GM18508 (cell line): Measurements from ENCODE around the gene SMARCD3.

ENCODE experiments used
- ATAC-seq: cut with Tn5 transposase; IDR thresholded peaks from one replicate; pipeline ENCODE4 v1.9.1; 2021; ENCODE audit warnings: moderate number of reproducible peaks; ENCODE audit not compliant: insufficient read depth, unreplicated experiment

The SMARCD3 gene

DNA sequence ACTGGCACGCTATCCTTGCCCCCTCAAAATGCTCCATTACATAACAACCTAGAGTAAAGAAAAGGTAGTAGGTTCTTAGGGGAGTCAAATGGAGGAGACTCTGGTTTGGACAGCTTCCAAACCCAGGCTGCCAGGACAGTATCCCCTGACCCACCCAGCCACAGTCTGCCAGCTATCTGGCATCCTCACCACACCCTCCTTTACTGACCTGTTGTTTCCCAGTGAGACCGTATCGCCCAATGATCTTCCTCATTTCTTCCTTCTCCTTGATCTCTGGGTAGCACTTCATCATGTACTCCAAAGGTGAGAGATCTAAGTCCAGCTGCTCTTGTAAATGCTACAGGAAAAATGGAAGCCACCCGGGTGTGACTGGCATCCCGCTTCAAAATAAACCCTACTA lies 33.1 kb downstream of the SMARCD3 start:
- ATAC-seq = no peak

DNA sequence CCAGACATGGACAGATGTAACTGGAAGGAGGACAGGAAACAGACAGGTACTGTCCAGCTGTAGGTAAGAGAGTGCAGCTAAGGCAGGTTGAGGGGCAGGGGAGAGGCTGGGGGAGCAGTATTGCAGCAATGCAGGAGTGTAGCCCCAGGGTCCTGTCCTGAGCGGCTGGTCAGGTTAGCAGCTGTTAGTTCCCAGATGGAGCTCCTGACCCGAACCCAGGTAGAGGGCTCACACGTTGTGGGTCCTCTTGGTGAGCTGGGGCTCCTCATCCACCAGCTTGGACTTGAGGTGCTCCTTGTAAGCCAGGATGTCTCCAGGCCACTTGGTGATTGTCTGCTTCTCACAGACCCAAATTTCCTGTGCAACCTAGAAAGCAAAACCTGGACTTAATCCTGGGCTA lies 34.7 kb downstream of the SMARCD3 start:
- no peak for ATAC-seq

DNA sequence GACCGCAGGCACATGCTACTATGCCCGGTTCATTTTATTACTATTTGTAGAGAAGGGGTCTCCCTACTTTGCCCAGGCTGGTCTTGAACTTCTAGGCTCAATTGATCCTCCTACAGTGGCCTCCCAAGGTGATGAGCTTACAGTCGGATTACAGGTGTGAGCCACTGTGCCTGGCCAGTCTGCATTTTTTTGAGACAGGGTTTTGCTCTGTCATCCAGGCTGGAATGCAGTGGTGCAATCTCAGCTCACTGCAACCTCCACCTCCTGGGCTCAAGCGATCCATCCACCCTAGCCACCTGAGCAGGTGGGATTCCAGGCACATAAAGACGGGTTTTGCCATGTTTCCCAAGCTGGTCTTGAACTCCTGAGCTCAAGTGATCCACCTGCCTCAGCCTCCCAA lies 35.9 kb downstream of the SMARCD3 start:
- ATAC-seq = no peak

DNA sequence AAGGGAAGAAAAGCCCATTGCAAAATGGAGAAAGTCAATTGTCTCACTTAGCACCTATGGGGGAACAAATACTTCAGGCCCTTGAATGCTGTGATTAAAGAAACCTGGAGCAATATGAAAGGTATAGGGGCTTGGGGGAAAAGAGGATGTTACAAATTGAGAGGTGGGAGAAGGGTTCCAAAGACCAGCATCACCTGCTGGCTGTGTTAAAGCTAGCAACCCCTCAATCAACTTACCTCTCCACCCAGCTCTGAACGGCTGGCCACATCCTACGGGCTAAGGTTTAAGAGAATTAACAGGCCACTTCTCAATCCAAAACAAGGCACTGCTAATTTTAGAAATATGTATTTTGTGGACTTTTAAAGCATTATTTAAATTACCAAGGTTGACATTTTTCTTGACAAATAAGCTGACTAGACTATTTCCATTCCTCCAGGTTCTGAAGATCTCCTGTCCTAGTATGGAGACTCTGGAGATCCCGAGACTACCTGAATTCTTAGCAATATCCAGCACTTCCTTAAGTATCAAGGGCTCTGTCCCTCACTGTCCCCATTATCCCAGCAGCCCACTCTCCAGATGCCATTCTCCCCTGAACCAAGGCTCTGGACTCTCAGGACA lies 37.2 kb downstream of the SMARCD3 start:
- ATAC-seq = no peak

DNA sequence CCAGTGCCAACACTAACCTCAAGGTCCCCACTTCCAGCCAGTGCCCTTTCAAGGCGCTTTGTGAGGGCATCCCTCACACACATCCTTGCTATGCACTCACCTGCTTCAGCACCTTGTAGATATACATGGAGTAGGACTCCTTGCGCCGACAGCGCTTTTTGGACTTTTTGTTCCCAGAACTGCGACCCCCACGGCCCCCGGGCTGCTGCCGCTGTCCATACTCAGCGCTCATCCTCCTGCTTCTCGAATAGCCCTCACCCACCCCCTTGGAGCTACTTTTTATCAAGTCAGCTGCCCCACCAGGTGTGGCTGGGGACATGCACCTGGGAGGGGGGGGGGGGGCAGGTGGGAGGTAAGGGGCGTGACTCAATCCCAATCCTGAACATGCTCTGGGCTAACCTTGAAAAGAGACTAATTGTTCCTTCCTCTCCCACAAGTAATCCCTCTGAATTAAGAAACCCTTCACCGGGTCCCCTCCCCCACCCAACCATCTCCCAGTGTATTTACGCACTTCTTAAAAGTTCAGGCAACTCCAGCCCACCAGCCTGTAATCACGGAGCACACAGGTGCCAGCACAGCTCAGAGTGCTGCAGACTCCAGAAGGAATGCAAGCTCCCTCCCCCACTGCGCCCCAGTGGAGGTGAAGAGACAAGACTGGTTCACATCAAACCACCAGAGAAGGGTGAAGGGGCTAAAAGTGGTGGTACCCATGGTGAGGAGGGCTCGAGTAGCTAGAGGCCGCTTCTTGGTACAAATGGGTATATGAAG lies 38.2 kb downstream of the SMARCD3 start, which contains the start of gene H2BK1:
Gene H2BK1, minus strand, starts transcription at position 402 of the 768 bp plus-strand sequence. Its CDS starts 170 bp downstream, at position 232.
- ATAC-seq = no peak

DNA sequence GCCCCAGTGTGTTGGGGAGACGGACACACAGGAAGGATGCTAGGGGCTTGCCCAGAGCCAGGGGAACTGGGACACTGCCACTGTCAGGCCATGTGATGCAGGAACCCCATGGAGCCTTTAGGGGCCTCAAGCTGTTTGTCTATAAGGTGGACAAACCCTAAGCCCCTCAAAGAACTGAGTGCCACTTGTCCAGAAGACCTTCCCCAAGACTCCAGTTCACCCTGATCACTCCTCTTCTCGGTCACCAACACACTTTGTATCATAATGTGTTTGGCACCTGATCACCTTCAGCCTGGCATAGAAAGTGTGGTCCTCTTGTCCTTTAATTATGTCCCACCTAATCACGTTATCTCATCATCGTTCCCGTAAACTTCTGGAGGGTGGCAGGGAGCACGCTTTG lies 38.9 kb downstream of the SMARCD3 start:
- no peak for ATAC-seq

DNA sequence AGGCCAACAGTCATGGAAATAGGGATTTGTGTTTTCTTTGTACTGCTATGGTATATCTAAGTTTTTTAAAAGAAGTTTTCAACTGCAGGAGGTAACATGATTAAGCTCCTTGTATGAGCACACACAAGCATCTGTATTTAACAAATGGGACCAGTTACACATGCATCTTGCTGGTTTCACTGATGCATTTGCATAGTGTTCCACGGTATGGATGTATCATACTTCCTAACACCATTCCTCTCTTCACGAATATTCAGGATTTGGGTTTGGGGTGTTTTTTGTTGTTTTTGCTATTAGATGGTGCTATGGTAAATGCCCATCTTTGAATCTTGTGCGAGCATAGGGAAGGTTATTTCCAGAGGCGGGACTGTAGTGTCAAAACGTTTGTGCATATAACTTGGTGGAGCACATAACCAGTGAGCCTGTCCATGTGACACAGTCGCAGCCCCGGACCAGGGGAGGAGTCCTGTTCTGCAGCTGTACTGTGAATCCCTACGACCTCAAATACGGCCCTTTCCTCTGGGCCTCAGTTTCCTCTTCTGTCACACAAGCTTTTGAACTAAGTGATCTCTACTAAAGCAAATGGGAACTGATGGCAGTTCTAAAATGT lies 40.1 kb downstream of the SMARCD3 start:
- no peak for ATAC-seq

DNA sequence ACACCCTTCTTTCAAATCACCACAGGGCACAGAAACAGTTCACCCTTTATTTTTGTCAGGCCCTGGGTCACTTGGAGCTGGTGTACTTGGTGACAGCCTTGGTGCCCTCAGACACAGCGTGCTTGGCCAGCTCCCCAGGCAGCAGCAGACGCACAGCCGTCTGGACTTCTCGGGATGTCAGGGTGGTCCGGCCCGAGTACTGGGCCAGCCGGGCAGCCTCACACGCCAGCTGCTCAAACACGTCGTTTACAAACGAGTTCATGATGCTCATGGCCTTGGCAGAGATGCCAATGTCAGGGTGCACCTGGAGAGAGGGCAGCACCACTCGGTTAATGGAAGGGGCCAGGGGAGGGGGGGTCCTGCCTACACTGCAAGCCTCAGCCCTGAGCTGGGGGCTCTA lies 40.7 kb downstream of the SMARCD3 start:
- no peak for ATAC-seq

DNA sequence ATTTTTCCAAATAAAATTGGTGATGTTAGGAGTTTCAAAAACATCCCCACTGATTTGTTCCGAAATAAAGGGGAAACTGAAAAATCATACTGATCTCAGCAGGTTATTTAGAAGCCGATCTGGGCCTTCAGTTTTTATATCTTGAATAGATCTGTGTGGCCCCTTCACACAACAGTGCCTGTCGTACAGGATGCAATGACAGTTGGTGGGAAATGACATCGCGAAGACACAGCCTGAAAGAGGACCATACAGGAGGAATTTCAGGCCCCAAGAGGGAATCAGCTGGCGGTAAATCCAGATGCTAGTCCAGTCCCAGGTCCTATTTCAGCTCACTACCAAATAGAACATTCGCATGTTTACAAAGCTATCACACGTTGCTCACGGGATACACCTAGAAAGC lies 41.2 kb downstream of the SMARCD3 start:
- no peak for ATAC-seq

DNA sequence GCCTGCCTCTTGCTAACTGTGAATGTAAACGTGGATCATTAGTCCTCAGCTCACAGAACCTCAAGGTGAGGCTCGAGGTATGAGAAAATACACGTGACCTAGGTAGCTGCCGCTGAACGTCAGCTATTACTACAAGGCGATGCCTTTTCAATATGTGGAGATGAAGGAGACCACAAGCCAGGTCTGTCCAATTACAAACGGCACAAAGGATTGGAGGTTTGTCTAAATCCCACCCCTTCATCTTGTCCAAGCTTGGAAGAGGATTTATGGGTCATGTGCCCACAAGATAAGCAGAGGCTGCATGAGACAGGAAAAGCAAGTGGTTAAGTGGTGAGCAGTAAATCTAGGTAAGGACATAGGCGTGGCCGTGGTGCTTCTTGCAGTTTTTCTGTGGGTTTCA lies 41.6 kb downstream of the SMARCD3 start:
- ATAC-seq = no peak

DNA sequence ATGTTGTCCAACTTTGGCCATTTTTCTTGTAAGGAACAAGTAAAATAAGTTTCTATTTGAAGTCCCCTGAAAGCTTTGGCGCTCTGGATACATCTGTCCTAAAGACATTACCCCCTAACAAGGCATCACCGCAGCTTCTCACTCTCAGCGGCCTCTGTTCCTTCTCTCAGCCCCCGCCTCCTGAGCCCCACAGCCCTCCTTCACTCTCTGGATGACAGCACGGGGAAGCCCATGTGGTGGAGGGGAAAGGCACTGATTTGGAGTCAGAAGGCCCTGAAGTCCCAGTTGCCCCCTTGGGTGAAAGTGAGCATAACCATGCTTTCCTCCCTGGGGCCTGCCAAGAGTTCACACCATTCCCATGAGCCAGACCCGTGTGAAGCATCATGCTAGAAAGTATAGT lies 42.8 kb downstream of the SMARCD3 start:
- no peak for ATAC-seq

DNA sequence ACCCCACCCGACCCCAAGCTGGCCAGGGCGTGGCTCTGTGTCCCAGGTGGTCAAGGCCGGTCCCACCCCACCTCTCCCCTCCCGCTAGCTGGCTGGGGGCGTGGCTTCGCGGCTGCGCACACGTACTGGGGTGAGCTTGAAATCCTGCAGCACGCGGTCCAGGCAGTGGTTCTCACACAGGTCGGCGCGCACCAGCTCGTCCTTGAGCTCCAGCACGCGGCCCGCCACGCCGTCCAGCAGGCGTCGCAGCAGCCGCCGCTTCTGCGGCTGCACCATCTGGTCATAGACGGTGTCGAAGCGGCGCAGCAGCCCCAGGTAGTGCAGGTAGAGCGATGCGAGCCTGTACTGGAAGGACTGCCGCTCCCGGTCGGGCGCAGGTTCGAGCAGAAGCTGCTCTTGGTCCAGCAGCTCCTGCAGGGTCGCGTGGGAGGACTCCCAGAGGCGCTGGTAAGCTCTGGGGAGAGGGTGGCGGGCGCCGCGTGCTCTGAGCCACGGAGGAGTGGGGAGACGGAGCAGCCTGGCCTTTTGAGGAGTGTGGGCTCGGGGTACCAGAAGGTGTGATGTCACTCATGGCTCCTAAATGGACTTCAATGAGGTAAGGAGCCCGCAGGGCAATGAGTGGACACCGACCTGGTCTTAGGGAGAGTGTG lies 44.0 kb downstream of the SMARCD3 start:
- ATAC-seq = no peak

DNA sequence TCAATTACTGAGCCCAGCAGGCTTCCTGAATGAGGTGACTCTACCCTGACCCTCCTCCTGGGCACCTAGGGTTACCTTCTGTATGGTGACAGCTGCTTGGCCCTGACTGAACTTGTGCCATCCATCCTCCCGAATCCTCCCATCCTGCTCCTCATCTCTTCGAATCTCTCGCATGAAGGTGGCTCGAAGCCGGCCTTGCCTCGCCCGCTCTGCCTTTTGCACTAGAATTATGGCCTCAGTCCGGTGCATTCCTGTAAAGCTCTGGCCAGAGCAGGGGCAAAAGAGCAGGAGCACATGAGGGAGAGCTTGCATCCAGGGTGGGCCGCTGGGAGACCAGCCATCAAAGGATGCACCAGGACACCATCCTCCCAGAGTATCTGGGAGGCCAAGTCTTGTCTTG lies 45.7 kb downstream of the SMARCD3 start:
- ATAC-seq = no peak

DNA sequence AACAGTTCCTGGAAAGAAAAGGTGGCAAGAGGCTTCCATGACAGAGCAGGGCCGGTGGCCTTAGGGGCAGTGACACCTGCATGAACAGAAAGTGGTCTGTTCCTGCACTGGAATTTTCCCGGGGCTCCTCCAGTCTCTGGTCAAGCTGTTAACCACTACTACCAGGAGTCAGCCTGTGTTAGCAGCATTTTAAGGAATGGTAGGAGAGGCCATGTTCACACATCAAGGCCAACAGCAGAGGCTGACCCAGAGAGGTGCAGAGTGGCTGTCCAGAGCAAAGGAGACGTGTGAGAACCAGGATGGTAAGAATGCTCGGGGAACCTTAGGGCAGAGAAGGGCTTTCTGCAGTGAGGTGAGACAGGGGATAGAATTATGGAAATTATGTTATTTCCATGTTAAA lies 46.7 kb downstream of the SMARCD3 start:
- no peak for ATAC-seq

DNA sequence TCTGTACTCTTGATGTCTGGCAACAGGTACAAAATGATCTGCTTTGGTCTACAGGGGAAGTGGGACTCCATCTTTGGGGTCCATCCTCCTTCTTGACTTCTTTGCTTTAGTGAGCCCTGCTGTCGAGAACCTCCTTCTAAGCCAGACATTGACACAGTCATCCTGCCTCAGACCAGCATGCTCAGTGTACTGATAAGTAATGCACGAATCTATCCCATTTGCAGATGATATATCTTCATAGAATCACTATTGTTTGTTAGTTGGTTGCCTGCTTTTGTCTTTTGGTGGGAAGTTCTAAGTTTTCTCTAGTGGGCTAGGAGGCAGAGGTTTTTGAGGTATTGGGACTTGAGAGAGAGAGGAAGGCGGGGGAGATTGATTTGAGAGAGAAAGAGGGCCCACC lies 47.1 kb downstream of the SMARCD3 start:
- no peak for ATAC-seq

DNA sequence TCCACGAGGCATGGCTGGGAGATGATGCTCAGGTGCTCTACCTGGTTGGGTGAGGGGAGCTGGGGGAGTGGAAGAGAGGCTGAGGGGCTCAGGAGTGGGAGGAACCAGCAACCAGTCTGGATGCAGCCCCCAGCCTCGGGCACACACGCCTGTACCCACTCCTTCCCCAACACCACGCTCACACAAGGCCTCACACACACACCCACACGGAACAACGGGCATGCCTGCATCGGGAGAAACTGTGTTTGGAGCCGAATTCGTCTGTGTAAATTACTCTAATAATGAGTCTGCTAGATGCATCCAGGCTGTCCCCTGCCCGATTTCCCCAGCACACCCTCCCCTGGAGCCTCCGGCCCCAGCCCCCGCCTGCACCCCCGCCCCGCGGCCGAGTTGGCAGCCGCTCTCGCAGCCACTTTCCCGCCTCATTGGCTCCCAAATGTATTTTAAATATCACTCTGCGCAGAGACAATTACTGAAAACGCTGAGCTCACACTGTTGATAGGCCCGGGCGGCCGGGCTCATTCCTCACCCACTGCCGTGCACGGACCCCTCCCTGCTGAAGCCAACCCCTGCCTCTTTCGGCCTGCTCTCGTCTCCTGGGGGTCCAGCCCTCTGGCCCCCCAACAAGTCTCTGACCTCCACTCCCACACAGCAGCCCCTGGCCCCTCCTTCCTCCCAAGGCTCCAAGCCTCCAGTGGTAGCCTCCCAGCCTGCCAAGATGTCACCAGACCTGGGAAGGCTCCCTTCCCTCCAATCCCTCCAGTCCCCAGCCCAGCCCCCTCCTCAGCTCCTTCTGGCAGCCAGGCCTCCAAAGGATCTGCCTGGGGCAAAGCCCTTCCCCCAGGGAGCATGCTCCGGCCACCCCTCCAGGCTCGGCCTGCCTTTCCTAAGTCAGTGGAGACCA lies 49.3 kb downstream of the SMARCD3 start:
- ATAC-seq = no peak

DNA sequence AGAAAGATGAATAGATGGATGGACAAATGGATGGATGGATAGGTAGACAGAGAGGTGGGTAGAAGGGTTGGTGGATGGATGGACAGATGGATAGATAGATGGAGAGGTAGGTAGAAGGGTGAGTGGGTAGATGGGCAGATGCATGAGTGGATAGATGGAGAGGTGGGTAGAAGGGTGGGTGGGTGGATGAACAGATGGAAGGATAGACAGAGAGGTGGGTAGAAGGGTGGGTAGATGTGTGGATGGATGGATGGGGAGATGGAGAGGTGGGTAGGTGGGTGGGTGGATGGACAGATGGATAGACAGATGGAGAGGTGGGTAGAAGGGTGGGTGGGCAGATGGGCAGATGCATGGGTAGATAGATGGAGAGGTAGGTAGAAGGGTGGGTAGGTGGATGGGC lies 50.6 kb downstream of the SMARCD3 start:
- ATAC-seq = no peak

DNA sequence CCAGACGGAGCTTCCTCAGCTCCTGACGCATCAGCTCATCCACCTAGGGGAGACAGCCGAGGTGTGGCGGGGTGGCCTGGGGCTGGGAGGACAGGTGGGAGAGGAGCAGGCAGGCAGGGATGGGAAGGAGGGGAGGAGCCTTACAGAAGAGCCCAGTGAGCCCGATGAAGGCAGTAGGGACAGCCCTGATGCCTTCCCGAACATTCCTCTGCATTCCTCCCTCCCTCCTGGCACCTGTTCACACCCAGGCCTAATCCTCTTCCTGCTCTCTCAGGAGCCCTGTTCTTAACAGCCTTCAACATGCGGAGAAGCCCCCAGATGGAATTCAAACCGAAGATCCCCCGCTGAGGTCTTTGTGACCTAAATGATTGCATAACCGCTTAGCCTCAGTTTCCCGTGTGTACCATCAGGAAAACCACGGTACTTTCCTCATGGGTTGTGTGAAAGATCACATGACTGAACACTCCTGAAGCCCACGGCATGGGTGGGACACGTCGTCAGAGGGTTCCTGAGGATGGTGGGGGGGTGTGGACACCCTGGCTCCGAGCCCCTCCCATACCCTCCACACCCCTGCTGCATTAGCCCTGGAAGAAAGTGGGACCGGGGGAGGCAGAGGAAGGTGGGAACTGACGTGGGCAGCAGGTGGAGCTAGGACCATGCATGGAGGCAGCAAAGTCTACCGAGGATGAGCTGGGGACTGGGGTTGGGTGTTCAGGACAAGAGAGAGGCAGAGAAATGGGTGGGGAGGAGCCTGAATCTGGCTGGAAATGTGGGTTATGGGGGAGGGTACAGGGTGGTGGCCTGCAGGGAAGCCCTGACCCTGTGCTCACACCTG lies 52.7 kb downstream of the SMARCD3 start:
- no peak for ATAC-seq

DNA sequence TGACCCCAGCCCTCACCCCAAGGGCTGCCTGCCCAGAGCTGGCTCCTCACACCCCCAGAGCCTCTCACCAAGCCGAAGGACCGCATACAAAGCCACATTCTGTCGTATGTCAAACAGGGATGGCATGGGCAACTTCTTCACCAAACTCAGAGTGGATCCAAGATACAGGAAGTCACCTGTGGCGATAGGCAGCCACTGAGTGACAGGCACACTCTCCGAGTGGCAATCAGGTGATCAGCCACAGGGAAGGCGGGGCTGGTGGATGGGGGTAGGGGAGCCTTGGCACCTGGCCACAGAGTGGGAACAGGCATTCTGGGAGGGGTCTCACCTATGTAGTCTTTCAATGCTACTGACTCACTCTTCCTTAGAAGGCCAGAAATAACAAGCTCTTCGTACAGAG lies 54.3 kb downstream of the SMARCD3 start:
- no peak for ATAC-seq
